M059J (cell line): ENCODE data around the gene ADAMTS15. TPM values are rescaled to one million over a fixed set of nuclear protein-coding genes. Genes with fewer than 3 reads are reported as not detected.

Source experiments
- DNase-seq: peaks from one replicate; pipeline ENCODE4 v3.0.0-alpha.2; 2012; ENCODE audit warnings: low read depth
- total RNA-seq: library from RNA; depleted of rRNA; stranded (reverse); fragments of >200 nt; shearing (Covaris generic); gene quantifications from 2 replicates; pipeline ENCODE4 v1.2.3, GENCODE V29; 2014

Gene ADAMTS15
- total RNA-seq, 1 experiment from 2014 or later = 10.9 TPM

GRCh38 chr11:130457623-130458409 is 9.4 kb downstream of the ADAMTS15 start:
- DNase-seq = no peak

DNA sequence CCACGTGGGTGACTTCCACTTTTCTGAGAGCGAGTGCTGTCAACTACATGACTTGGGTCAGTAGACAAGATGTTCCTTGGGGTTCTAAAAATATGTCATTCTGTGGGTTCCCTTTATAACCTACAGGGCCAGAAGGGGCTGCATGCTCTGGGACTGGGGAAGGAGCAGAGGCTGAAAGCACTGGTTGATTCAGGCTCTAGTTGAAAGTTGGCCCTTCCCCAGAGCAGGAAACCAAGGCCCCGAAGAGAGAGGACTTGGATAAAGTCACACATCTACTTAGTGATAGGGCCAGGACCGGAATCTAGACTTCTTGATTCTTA is 9.9 kb downstream of the ADAMTS15 start:
- DNase-seq = no peak

- no peak for DNase-seq
Measured at GRCh38 chr11:130459521-130459920, 11.1 kb downstream of the ADAMTS15 start.

DNA sequence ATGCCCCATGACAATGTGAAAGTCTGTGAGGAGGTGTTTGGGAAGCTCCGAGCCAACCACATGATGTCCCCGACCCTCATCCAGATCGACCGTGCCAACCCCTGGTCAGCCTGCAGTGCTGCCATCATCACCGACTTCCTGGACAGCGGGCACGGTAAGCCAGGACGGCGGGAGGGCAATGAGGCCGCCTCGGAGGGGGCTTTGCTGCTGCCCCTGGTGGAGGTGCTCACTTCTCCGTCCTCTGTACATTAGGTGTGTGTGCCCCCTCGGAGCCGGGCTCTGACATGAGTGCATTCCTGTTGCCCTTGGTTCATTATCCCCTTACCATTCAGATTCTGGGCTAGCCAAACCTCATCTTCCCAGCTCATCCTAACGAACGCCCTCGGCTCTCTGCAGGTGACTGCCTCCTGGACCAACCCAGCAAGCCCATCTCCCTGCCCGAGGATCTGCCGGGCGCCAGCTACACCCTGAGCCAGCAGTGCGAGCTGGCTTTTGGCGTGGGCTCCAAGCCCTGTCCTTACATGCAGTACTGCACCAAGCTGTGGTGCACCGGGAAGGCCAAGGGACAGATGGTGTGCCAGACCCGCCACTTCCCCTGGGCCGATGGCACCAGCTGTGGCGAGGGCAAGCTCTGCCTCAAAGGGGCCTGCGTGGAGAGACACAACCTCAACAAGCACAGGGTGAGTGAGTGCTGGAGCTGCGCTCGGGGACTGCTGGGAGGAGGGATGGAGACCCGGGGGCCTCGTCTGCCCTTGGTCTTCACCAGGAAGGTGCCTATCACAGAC is 13.8 kb downstream of the ADAMTS15 start:
- no peak for DNase-seq

DNA sequence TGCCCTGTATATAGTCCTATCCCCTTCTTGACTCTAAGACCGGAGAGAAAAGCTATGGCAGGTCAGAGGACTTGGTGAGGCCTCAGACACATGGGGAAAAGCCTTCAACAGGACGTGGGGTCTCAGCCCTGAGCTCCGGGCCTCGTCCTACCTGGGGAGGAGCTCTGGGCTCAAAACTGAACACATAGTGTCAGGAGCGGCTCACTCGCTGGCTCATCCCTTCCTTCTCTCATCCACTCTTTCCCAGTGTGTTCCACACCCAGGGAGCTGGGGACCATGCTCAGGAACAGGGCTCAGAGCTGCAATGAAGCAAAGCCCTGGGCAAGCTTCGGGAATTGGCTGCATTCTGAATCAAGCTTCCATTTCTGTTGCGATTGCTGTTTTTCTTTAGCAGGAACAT is 14.5 kb downstream of the ADAMTS15 start:
- no peak for DNase-seq

GRCh38 chr11:130464291-130464812 is 15.9 kb downstream of the ADAMTS15 start:
- no peak for DNase-seq

DNA sequence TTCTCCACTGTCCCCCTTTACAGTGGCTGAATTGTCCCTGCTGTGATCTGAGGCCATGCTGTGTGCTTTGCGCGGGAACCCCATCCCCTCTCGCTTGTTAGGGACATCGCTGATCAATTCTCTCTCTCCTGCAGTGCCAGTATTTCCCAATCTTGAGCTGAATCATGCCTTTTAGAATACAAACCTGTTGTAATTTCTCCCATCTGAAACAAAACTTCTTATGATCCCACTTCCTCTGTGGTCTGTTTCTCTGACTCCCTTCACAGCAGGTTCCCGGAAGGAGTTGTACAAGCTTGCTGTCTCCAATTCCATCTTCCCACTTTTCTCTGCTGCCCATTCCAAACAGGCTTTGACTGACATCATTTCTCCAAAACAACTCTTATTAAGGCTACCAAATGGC is 16.8 kb downstream of the ADAMTS15 start:
- DNase-seq = no peak

GRCh38 chr11:130467116-130467900 is 18.9 kb downstream of the ADAMTS15 start:
- DNase-seq = no peak

DNA sequence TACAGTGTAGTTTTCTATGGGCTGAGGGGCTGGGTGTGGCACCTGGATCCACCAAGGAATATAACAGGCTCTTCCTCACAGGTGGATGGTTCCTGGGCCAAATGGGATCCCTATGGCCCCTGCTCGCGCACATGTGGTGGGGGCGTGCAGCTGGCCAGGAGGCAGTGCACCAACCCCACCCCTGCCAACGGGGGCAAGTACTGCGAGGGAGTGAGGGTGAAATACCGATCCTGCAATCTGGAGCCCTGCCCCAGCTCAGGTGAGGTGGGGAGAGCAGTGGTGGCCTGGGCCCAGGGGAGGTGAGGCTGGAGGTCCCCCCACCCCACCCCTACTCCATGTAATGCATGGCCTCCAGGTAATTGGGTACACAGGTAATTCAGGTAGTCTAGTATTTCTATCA is 20.7 kb downstream of the ADAMTS15 start:
- no peak for DNase-seq

GRCh38 chr11:130470832-130471706 is 22.6 kb downstream of the ADAMTS15 start:
- DNase-seq = no peak

GRCh38 chr11:130471731-130472433 is 23.4 kb downstream of the ADAMTS15 start:
- DNase-seq = no peak

DNA sequence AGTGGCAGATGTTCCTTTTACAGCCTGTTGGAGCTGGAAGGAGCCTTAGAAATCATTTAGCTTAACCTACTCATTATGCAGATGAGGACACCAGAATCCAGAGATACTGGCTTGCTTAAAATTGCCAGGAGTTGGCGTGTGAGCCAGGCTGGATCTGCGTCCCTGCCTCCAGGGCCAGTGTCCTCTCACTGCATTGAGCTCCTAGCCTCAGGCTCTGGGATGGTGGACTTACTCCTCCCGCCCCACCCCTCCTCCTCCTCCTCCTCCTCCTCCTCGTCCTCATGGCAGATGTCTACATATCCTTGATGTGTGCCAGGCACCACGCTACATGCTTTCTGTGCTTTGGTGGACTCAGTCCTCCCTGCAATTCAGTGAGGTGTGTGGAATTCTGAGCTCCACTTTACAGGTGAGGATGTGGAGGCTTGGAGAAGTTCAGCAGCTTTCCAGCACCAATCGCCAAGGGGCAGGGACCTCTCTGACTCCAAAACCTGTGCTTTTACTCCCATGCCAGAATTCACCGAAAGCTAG is 24.1 kb downstream of the ADAMTS15 start:
- DNase-seq = no peak

- no peak for DNase-seq
Measured at GRCh38 chr11:130473056-130473794, 24.8 kb downstream of the ADAMTS15 start.

DNA sequence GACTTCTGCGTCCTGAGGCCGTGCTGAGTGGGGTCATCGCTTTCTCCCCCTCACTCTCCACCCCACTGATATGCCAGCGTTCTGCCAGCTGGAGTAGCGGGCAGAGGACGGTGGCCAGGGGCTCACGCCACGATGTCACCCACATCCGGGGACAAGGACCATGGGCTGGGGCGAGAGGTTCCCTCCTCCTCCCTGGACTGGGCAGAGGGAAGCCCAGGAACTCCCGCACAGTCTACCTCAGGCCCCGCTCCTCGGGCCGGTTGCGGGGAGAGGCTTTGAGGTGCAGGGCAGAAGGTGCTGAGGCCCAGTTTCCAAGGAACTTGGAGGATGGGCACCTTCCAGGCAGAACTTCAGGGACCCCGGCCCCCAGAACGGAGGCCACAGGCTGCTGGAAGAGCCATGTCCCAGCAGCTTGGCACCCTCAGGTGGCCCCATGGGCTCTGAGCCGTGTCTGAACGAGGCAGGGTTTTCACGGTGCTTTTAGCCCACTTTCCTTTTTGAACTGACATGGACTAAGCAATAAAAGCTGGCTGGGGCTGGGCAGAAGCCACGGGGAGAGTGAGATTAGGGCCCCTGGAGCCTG is 25.4 kb downstream of the ADAMTS15 start:
- no peak for DNase-seq

DNA sequence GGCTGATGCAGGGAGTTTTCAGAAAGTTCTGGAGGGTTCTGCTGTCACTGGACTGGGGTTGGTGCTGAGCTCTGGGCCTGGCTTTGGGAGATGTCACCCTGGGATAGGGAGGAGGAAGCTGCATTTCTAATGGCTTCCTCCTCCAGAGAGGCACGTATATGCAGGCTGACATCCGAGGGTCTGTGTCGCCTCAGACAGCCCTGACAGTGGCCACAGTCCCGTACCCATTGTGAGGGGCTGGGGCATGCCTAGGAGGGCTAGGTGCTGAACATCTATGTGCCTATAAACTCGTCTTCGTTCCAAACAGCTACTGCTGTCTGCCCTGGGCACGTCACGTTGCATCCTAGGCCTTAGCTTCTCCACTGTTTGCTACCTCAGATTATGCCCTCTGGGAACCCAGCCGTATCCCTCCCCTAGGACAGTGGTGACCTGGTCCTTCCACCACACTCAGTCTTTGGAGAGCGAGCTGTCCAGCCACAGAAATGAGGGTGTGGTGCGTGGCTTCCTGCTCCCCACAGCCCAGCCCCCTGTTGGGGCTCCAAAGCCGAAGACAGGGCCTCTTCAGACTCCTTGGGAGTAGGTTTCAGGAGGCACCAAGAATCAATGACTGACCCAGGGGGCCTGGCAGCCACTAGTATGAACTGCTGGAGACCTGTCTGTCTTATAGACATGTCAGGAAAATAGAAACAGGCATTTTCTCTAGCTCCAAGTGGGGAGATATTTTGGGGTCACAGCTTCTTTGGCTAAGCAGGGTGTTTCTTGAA is 26.4 kb downstream of the ADAMTS15 start:
- DNase-seq = peak; percentile 33

GRCh38 chr11:130475426-130476053 is 27.1 kb downstream of the ADAMTS15 start:
- peak; percentile 24 for DNase-seq

GRCh38 chr11:130476200-130476921 is 27.9 kb downstream of the ADAMTS15 start:
- DNase-seq = peak; percentile 49
